Stimulated activated CD8-positive, alpha-beta memory T cell treated with anti-CD3 and anti-CD28 coated beads, Interleukin-15, amount 100 ng/mL, for 24 hours (primary cell): ENCODE measurements around the gene TGM1.
"Not testable (repeated sequence)": the region's sequence is repeated elsewhere in the genome, so short reads cannot be mapped to it uniquely, and the experiment has no call there.

Experiments used
- DNase-seq: peaks from one replicate; pipeline ENCODE4 v3.0.0-alpha.2; 2020; ENCODE audit warnings: low read depth

Gene TGM1

GRCh38 chr14:24254630-24255392 lies 8.2 kb downstream of the TGM1 start:
- DNase-seq: no peak

GRCh38 chr14:24253936-24254335 lies 9.0 kb downstream of the TGM1 start:
- no peak for DNase-seq

GRCh38 chr14:24252289-24253124 lies 10.5 kb downstream of the TGM1 start:
- DNase-seq: no peak

GRCh38 chr14:24251880-24252288 lies 11.1 kb downstream of the TGM1 start:
- no peak for DNase-seq

GRCh38 chr14:24250354-24250753 lies 12.6 kb downstream of the TGM1 start:
- no peak for DNase-seq

- no peak for DNase-seq
Measured at GRCh38 chr14:24249230-24250021, 13.6 kb downstream of the TGM1 start.

- no peak for DNase-seq
Measured at GRCh38 chr14:24247422-24247821, 15.6 kb downstream of the TGM1 start.

GRCh38 chr14:24246765-24247212 lies 16.2 kb downstream of the TGM1 start:
- DNase-seq: no peak

- DNase-seq: not testable (repeated sequence)
Measured at GRCh38 chr14:24245350-24245749, 17.6 kb downstream of the TGM1 start.

- DNase-seq: no peak
Measured at GRCh38 chr14:24243336-24243836, 19.6 kb downstream of the TGM1 start.

GRCh38 chr14:24241829-24242443 lies 21.0 kb downstream of the TGM1 start:
- peak; percentile 80 for DNase-seq

GRCh38 chr14:24240110-24240918 lies 22.7 kb downstream of the TGM1 start:
- no peak for DNase-seq

- no peak for DNase-seq
Measured at GRCh38 chr14:24238527-24239037, 24.4 kb downstream of the TGM1 start.

- no peak for DNase-seq
Measured at GRCh38 chr14:24238123-24238522, 24.9 kb downstream of the TGM1 start.

- DNase-seq: no peak
Measured at GRCh38 chr14:24237463-24237955, 25.5 kb downstream of the TGM1 start.

- no peak for DNase-seq
Measured at GRCh38 chr14:24236689-24237462, 26.1 kb downstream of the TGM1 start.

GRCh38 chr14:24235804-24236688 lies 26.9 kb downstream of the TGM1 start:
- DNase-seq: no peak
